Medulla oblongata (tissue), 1 donor: ENCODE results near the gene DIABLO.
"Not testable (repeated sequence)": the region's sequence is repeated elsewhere in the genome, so short reads cannot be mapped to it uniquely, and the experiment has no call there.

Experiments
- DNase-seq: peaks from one replicate; pipeline ENCODE4 v3.0.0-alpha.2; 2015; ENCODE audit errors: extremely low spot score

The DIABLO gene

GRCh38 chr12:122189626-122190475, 36.0 kb downstream of the DIABLO start:
- DNase-seq: no peak

GRCh38 chr12:122187466-122187865, 38.4 kb downstream of the DIABLO start:
- no peak for DNase-seq

- DNase-seq: no peak
Observed at GRCh38 chr12:122185494-122186082, 40.3 kb downstream of the DIABLO start.

- DNase-seq: no peak
Observed at GRCh38 chr12:122185079-122185478, 40.8 kb downstream of the DIABLO start.

GRCh38 chr12:122184517-122184916, 41.3 kb downstream of the DIABLO start:
- DNase-seq: no peak

GRCh38 chr12:122183588-122183940, 42.3 kb downstream of the DIABLO start:
- no peak for DNase-seq

- peak; percentile 14 for DNase-seq
Observed at GRCh38 chr12:122182887-122183587, 42.8 kb downstream of the DIABLO start, which contains the start of gene LRRC43. Gene LRRC43 (plus strand): TSS chr12:122183123. CDS start chr12:122183145, 22 bp downstream.

GRCh38 chr12:122176473-122176872, 49.4 kb downstream of the DIABLO start:
- DNase-seq: not testable (repeated sequence)

- DNase-seq: no peak
Observed at GRCh38 chr12:122174155-122174845, 51.6 kb downstream of the DIABLO start, which contains the start of gene IL31. Gene IL31 (minus strand): TSS chr12:122174221. CDS start chr12:122174172, 49 bp downstream.

- no peak for DNase-seq
Observed at GRCh38 chr12:122172262-122172939, 53.5 kb downstream of the DIABLO start.

GRCh38 chr12:122171399-122171798, 54.5 kb downstream of the DIABLO start:
- DNase-seq: no peak

GRCh38 chr12:122168492-122168891, 57.4 kb downstream of the DIABLO start:
- no peak for DNase-seq

- no peak for DNase-seq
Observed at GRCh38 chr12:122167356-122167925, 58.4 kb downstream of the DIABLO start.

GRCh38 chr12:122166422-122167349, 59.2 kb downstream of the DIABLO start:
- no peak for DNase-seq

GRCh38 chr12:122162976-122163375, 62.9 kb downstream of the DIABLO start:
- no peak for DNase-seq

- no peak for DNase-seq
Observed at GRCh38 chr12:122161682-122162081, 64.2 kb downstream of the DIABLO start.

- no peak for DNase-seq
Observed at GRCh38 chr12:122160761-122161160, 65.1 kb downstream of the DIABLO start.

- DNase-seq: no peak
Observed at GRCh38 chr12:122159882-122160281, 66.0 kb downstream of the DIABLO start.

GRCh38 chr12:122158700-122159285, 67.1 kb downstream of the DIABLO start:
- no peak for DNase-seq
